ENCODE results near the gene TEX264. TPM values are rescaled to one million over a fixed set of nuclear protein-coding genes. Genes with fewer than 3 reads are reported as not detected.
A peak's percentile ranks its signal among the peaks of the same experiment; 100 is the strongest.

The TEX264 gene
- total RNA-seq (ENCODE audit: low replicate concordance), result 0.54 and 2.8 TPM in 2 replicates

DNA sequence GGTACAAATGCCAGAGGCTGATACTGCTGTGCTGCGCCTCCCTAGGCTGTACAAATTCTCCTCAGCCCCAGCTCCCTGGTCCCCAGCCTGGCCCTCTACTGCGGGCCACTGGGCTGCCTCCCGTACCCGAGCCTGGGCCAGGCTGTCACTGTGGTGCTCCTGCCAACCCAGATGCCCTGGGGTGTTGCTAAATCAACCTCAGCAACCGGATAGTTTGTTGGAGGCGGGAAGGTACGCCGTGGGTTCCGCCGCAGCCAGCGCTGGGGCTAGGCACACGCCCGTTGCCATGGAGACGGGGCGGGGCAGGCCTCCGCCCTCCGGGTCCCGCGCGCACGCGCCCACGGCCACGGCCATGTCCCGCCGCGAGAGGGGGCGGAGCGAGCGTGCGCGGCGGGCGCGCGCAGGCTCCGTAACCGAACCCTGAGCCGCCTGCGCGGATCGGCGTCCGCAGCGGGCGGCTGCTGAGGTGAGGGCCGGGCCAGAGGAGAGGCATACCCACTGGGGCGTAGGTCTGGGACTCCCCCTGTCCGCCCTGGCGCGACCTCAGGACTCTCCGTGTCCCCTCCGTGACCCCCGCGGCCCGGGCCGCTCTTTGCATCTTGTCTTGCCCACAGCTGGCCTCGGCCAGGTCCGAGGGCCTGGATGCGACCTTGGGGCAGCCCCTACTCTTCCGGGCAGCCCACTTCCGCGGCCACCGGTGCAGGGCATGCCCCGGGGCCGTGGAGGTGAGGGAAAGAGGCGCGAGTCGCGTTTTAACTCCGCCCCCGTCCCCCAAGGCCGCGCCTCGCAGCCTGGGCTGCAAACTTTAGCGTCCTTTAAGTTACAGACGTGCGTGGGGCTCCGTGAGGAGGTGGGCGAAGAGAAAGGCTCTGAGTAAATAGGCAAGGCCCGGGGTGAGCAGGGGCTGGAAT, at the start of gene TEX264:
Gene TEX264, plus strand, starts transcription at position 430 of the 911 bp plus-strand sequence. CDS start 3,053 bp downstream, outside the sequence.
- Histone ChIP-seq H3K9ac (no peak within 1 kb of the TSS), H3K4me1 (no peaks in the 10 kb centered on the region), H2AFZ (replicated peaks) (peak within 1 kb of the TSS; percentile 94), H4K20me1 (ENCODE audit: low read depth) (peaks cover 29% of the 10 kb centered on the region), H3K27ac (no peak within 1 kb of the TSS), H3K4me2 (peak within 1 kb of the TSS; percentile 92), H3K36me3 (no peaks in the 10 kb centered on the region), H3K27me3 (peaks cover 39% of the 10 kb centered on the region), H3K4me3 (peak within 1 kb of the TSS; percentile 67), H3K9me3 (ENCODE audit: low read depth) (no peaks in the 10 kb centered on the region), H3F3A (ENCODE audit: low read depth) (peaks cover 33% of the 10 kb centered on the region), H3K79me2 (ENCODE audit: low read depth) (no peaks in the 10 kb centered on the region)
- H3K4me3 Mint-ChIP-seq, result peak within 1 kb of the TSS; percentile 86
- H3K9me3 Mint-ChIP-seq, result no peaks in the 10 kb centered on the region
- TF ChIP-seq, protein P1, sequence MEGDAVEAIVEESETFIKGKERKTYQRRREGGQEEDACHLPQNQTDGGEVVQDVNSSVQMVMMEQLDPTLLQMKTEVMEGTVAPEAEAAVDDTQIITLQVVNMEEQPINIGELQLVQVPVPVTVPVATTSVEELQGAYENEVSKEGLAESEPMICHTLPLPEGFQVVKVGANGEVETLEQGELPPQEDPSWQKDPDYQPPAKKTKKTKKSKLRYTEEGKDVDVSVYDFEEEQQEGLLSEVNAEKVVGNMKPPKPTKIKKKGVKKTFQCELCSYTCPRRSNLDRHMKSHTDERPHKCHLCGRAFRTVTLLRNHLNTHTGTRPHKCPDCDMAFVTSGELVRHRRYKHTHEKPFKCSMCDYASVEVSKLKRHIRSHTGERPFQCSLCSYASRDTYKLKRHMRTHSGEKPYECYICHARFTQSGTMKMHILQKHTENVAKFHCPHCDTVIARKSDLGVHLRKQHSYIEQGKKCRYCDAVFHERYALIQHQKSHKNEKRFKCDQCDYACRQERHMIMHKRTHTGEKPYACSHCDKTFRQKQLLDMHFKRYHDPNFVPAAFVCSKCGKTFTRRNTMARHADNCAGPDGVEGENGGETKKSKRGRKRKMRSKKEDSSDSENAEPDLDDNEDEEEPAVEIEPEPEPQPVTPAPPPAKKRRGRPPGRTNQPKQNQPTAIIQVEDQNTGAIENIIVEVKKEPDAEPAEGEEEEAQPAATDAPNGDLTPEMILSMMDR (IDR thresholded peaks at IDR 0.05), result no peak
- peak; percentile 50 for TF ChIP-seq EZH2 (IDR thresholded peaks at IDR 0.05)
- peak; percentile 20 for TF ChIP-seq EZH2phosphoT487 (IDR thresholded peaks at IDR 0.05)
- peak; percentile 88 for DNase-seq (ENCODE audit: low spot score)
- H3K36me3 Mint-ChIP-seq, result no peaks in the 10 kb centered on the region
- peaks cover 28% of the 10 kb centered on the region for H3K4me1 Mint-ChIP-seq
- peaks cover 7% of the 10 kb centered on the region for H3K27me3 Mint-ChIP-seq (ENCODE audit: insufficient read depth, low read depth)
- no peak within 1 kb of the TSS for H3K27ac Mint-ChIP-seq

DNA sequence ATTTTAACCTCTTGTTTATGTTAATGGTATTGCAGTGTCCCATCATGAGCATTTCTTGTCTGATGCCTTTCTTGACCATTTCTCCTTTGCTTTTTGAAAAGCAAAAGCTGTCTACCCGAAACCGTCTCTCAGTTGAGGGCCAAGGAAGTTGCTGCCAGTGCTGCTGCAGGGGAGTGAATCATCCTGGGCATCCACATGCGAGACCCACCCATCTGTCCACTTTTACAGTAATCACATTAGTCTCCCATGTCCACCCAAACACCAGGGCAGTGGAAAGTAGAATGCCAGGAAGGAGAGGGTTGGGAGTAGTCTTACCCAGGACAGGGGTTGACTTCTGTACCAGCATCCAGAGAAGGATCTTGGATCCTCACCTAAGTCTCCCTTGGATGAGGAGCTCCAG, 48.6 kb upstream of the TEX264 start:
- H3K4me3 Mint-ChIP-seq, result no peak overlapping the region
- H2AFZ ChIP-seq (replicated peaks), result no peak overlapping the region
- no peak overlapping the region for H3K9ac ChIP-seq
- no peaks in the 10 kb centered on the region for H3F3A ChIP-seq (ENCODE audit: low read depth)
- no peak overlapping the region for H3K27ac ChIP-seq
- H3K4me1 Mint-ChIP-seq, result peaks cover 3% of the 10 kb centered on the region
- H3K27me3 Mint-ChIP-seq (ENCODE audit: insufficient read depth, low read depth), result peaks cover under 1% of the 10 kb centered on the region
- no peak overlapping the region for H3K4me3 ChIP-seq
- H4K20me1 ChIP-seq (ENCODE audit: low read depth), result peaks cover 27% of the 10 kb centered on the region
- no peak overlapping the region for H3K27ac Mint-ChIP-seq
- H3K79me2 ChIP-seq (ENCODE audit: low read depth), result peaks cover 42% of the 10 kb centered on the region
- H3K4me1 ChIP-seq, result no peaks in the 10 kb centered on the region
- H3K36me3 ChIP-seq, result no peaks in the 10 kb centered on the region
- no peaks in the 10 kb centered on the region for H3K9me3 ChIP-seq (ENCODE audit: low read depth)
- H3K36me3 Mint-ChIP-seq, result peaks cover 7% of the 10 kb centered on the region
- H3K9me3 Mint-ChIP-seq, result no peaks in the 10 kb centered on the region
- H3K27me3 ChIP-seq, result no peaks in the 10 kb centered on the region
- DNase-seq (ENCODE audit: low spot score), result no peak
- H3K4me2 ChIP-seq, result no peak overlapping the region
- TF ChIP-seq, protein P1 (IDR thresholded peaks at IDR 0.05), result no peak
- TF ChIP-seq EZH2 (IDR thresholded peaks at IDR 0.05) (no peak), EZH2phosphoT487 (IDR thresholded peaks at IDR 0.05) (no peak)

DNA sequence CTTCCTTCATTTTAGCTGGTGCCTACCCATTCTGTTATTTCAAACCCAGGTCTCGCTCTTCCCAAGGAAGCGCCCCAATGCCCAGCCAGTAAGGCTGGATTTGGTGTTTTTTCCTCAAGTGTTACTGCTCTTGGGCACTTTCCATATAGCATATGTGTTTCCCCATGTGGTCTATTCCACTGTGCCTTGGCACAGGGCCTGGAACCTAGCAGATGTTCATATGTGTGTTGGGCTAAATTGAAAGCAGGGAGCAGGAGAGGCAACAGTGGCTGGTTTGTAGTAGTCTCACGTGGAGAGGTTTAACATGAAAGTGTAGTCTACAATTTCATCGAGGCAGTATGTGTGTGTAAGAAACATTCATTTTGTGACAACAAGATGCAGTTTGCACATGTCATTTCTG, 48.2 kb upstream of the TEX264 start:
- H3K4me1 ChIP-seq, result no peaks in the 10 kb centered on the region
- H2AFZ ChIP-seq (replicated peaks), result no peak overlapping the region
- Mint-ChIP-seq H3K36me3 (peaks cover 11% of the 10 kb centered on the region), H3K27ac (no peak overlapping the region), H3K9me3 (no peaks in the 10 kb centered on the region), H3K27me3 (ENCODE audit: insufficient read depth, low read depth) (peaks cover 3% of the 10 kb centered on the region), H3K4me1 (peaks cover 3% of the 10 kb centered on the region), H3K4me3 (no peak overlapping the region)
- no peaks in the 10 kb centered on the region for H3K36me3 ChIP-seq
- no peaks in the 10 kb centered on the region for H3F3A ChIP-seq (ENCODE audit: low read depth)
- no peak overlapping the region for H3K27ac ChIP-seq
- peaks cover 27% of the 10 kb centered on the region for H4K20me1 ChIP-seq (ENCODE audit: low read depth)
- TF ChIP-seq, protein P1 (IDR thresholded peaks at IDR 0.05), result no peak
- TF ChIP-seq EZH2phosphoT487 (IDR thresholded peaks at IDR 0.05) (no peak), EZH2 (IDR thresholded peaks at IDR 0.05) (no peak)
- H3K9me3 ChIP-seq (ENCODE audit: low read depth), result no peaks in the 10 kb centered on the region
- H3K4me3 ChIP-seq, result no peak overlapping the region
- no peak for DNase-seq (ENCODE audit: low spot score)
- no peaks in the 10 kb centered on the region for H3K27me3 ChIP-seq
- H3K4me2 ChIP-seq, result no peak overlapping the region
- H3K9ac ChIP-seq, result no peak overlapping the region
- peaks cover 42% of the 10 kb centered on the region for H3K79me2 ChIP-seq (ENCODE audit: low read depth)

Data from neural progenitor cell (in vitro differentiated cells).